Gastrocnemius medialis (tissue), 4 donors: Measurements from ENCODE around the gene UNC5C.

Experiments
- CTCF ChIP-seq, 5 experiments: fragments of 450-650 bp in 3 of 5; fragments of 200-600 bp in 2 of 5; sonication (generic) in 2 of 5; IDR thresholded peaks in 4 of 5; conservative IDR thresholded peaks in 1 of 5; 1 replicate in 4 of 5; 2 replicates in 1 of 5; pipeline ENCODE4 v1.5.1; 2016 to 2019; ENCODE audit warnings: antibody characterized with exemption in 5 of 5, mild to moderate bottlenecking in 3 of 5, moderate library complexity in 3 of 5
- POLR2A ChIP-seq, 2 donors: fragments of 450-650 bp; IDR thresholded peaks; one replicate each; pipeline ENCODE4 v1.6.1; 2017; ENCODE audit warnings: antibody characterized with exemption in 2 of 2, mild to moderate bottlenecking in 2 of 2, moderate library complexity in 2 of 2

GRCh38 chr4:95537191-95537590 lies 11.6 kb downstream of the UNC5C start:
- TF ChIP-seq CTCF (IDR thresholded peaks at IDR 0.05 in 4 of 5, conservative IDR thresholded peaks at IDR 0.05 in 1 of 5) (no peak), POLR2A (IDR thresholded peaks at IDR 0.05) (no peak)
